Gastroesophageal sphincter (tissue), 4 donors: ENCODE measurements around the gene TBC1D9. TPM values are rescaled to one million over a fixed set of nuclear protein-coding genes. Genes with fewer than 3 reads are reported as not detected.

ENCODE experiments used
- ATAC-seq: fragments of 150-250 bp; one replicate; pipeline ENCODE4 v1.9.1; 2016; ENCODE audit warnings: mild to moderate bottlenecking, moderate library complexity
- H3K27ac ChIP-seq, 4 donors: fragments of 200-600 bp; sonication (generic) in 3 of 4; 1 replicate in 3 of 4; 2 replicates in 1 of 4; pipeline ENCODE4 v1.5.1; 2016 to 2019
- H3K27me3 ChIP-seq: fragments of 200-600 bp; sonication (generic); one replicate; pipeline ENCODE4 v1.5.1; 2019
- H3K36me3 ChIP-seq, 2 donors: fragments of 200-600 bp; sonication (generic); one replicate each; pipeline ENCODE4 v1.5.1; 2019; ENCODE audit warnings: control low read depth in 1 of 2
- H3K4me1 ChIP-seq, 3 donors: fragments of 200-600 bp; sonication (generic); 1 replicate in 2 of 3; 2 replicates in 1 of 3; pipeline ENCODE4 v1.5.1; 2016 to 2019; ENCODE audit warnings: control low read depth in 2 of 3
- H3K4me3 ChIP-seq, 2 donors: fragments of 200-600 bp; sonication (generic); one replicate each; pipeline ENCODE4 v1.5.1; 2019; ENCODE audit warnings: mild to moderate bottlenecking in 1 of 2, moderate library complexity in 1 of 2
- H3K9me3 ChIP-seq, 3 donors: fragments of 200-600 bp; sonication (generic); one replicate each; pipeline ENCODE4 v1.5.1; 2017 to 2019; ENCODE audit warnings: control low read depth in 2 of 3
- EP300 ChIP-seq: sonication (generic); formaldehyde crosslinking; IDR thresholded peaks from one replicate; pipeline ENCODE4 v1.6.1; 2017; ENCODE audit warnings: antibody characterized with exemption, mild to moderate bottlenecking
- POLR2A ChIP-seq, 2 donors: fragments of 450-650 bp; IDR thresholded peaks; one replicate each; pipeline ENCODE4 v1.6.1; 2017; ENCODE audit warnings: antibody characterized with exemption in 2 of 2, mild to moderate bottlenecking in 2 of 2, moderate library complexity in 1 of 2
- POLR2AphosphoS5 ChIP-seq: sonication (generic); formaldehyde crosslinking; IDR thresholded peaks from one replicate; pipeline ENCODE4 v1.6.1; 2017; ENCODE audit warnings: antibody characterized with exemption
- WGBS, 2 donors: methylation state at CpG; one replicate each; pipeline ENCODE4 v1.1.5; 2018; ENCODE audit warnings: low coverage in 1 of 2; 5-methylcytosine and 5-hydroxymethylcytosine counted together
- total RNA-seq, 4 donors: library from RNA; depleted of rRNA; stranded (reverse); fragments of >200 nt; gene quantifications; one replicate each; pipeline ENCODE4 v1.1.0, GENCODE V29; 2016
- TF ChIP-seq, protein P1 (sequence below), 4 experiments: fragments of 200-600 bp in 2 of 4; fragments of 450-650 bp in 2 of 4; sonication (generic) in 1 of 4; IDR thresholded peaks; one replicate each; pipeline ENCODE4 v1.5.1; 2017 to 2019; ENCODE audit warnings: antibody characterized with exemption in 4 of 4, mild to moderate bottlenecking in 2 of 4, moderate library complexity in 2 of 4

The TBC1D9 gene
- total RNA-seq, 4 donors from 2014 or later, result 10.9 to 23.8 (median 16.6) TPM

GRCh38 chr4:140637836-140638235 lies 118.3 kb downstream of the TBC1D9 start:
- no peak overlapping the region for H3K4me3 ChIP-seq
- no peak overlapping the region for H3K27ac ChIP-seq
- H3K4me1 ChIP-seq, result no peaks in the 10 kb centered on the region
- H3K36me3 ChIP-seq, result peaks cover 0 to 54% of the 10 kb centered on the region in 2 donors
- ATAC-seq, result no peak
- no peaks in the 10 kb centered on the region for H3K27me3 ChIP-seq
- TF ChIP-seq, protein P1, sequence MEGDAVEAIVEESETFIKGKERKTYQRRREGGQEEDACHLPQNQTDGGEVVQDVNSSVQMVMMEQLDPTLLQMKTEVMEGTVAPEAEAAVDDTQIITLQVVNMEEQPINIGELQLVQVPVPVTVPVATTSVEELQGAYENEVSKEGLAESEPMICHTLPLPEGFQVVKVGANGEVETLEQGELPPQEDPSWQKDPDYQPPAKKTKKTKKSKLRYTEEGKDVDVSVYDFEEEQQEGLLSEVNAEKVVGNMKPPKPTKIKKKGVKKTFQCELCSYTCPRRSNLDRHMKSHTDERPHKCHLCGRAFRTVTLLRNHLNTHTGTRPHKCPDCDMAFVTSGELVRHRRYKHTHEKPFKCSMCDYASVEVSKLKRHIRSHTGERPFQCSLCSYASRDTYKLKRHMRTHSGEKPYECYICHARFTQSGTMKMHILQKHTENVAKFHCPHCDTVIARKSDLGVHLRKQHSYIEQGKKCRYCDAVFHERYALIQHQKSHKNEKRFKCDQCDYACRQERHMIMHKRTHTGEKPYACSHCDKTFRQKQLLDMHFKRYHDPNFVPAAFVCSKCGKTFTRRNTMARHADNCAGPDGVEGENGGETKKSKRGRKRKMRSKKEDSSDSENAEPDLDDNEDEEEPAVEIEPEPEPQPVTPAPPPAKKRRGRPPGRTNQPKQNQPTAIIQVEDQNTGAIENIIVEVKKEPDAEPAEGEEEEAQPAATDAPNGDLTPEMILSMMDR (IDR thresholded peaks at IDR 0.05), result peak in 2 of 4 experiments; percentile 9 to 35
- no peak for TF ChIP-seq EP300
- 49 to 68% methylated on average over 3 to 6 of the region's 6 CpGs for WGBS, 2 donors
- H3K9me3 ChIP-seq, result no peaks in the 10 kb centered on the region

DNA sequence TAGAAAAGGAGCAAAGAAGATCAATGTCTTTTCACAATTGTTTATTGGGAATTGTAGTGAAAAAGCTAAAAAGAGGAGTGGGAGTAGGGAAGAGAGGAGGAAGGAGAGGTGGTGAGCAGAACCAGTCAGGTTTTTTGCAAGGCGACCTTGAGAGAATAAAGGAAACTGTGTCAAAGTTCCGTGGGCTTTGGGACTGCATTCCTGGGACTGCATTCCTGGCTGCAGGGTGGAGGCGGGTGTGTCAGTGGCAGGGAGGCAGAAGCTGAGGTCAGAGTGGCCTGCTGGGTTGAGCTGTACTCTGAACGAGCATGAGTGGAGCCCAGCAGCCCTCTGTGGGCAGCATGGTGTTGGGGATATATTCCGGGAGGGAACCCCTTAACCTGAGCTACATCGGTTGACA lies 120.6 kb downstream of the TBC1D9 start:
- H3K36me3 ChIP-seq, result peaks cover 0 to 49% of the 10 kb centered on the region in 2 donors
- TF ChIP-seq EP300, result no peak
- TF ChIP-seq POLR2A (IDR thresholded peaks at IDR 0.05), result no peak
- no peak for TF ChIP-seq POLR2AphosphoS5
- TF ChIP-seq, protein P1 (IDR thresholded peaks at IDR 0.05), result no peak
- H3K27ac ChIP-seq, result no peak overlapping the region
- H3K9me3 ChIP-seq, result no peaks in the 10 kb centered on the region
- ATAC-seq, result no peak
- WGBS, 2 donors, result 56% methylated on average over 5 of the region's 6 CpGs; no CpG with 5 or more reads in 1 of the 2 donors
- no peak overlapping the region for H3K4me3 ChIP-seq
- no peaks in the 10 kb centered on the region for H3K27me3 ChIP-seq
- no peaks in the 10 kb centered on the region for H3K4me1 ChIP-seq

DNA sequence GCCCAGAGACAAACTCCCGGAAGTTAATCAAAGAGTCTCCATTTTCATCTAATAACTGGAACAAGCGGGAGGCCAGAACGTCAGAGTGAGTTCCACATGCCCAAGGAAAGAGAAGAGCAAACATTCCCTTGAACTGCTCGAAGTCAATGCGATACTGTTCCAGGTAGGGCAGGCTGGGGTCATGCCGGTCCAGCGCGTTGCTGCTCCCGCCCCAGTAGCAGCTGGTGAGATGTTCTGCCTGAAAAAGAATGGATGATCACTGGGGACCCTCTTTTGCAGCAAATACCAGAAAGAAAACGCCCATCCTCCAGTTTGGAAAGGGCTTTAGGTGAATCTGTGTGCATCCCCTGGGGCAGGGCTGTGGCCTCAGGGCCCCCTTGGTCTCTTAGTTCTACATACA lies 122.2 kb downstream of the TBC1D9 start:
- Histone ChIP-seq H3K27me3 (no peaks in the 10 kb centered on the region), H3K9me3 (no peaks in the 10 kb centered on the region), H3K36me3 (peaks cover 0 to 44% of the 10 kb centered on the region in 2 donors), H3K27ac (no peak overlapping the region), H3K4me3 (no peak overlapping the region), H3K4me1 (no peaks in the 10 kb centered on the region)
- no peak for ATAC-seq
- no peak for TF ChIP-seq POLR2AphosphoS5
- TF ChIP-seq EP300, result no peak
- TF ChIP-seq, protein P1 (IDR thresholded peaks at IDR 0.05), result no peak
- WGBS, 2 donors, result 89 to 92% methylated on average over 4 to 9 of the region's 10 CpGs

- Histone ChIP-seq H3K27ac (no peak overlapping the region), H3K9me3 (no peaks in the 10 kb centered on the region), H3K27me3 (no peaks in the 10 kb centered on the region), H3K4me1 (no peaks in the 10 kb centered on the region), H3K4me3 (no peak overlapping the region), H3K36me3 (peaks cover 0 to 40% of the 10 kb centered on the region in 2 donors)
- WGBS, 2 donors, result 90 to 93% methylated on average over 1 of the region's 2 CpGs
- no peak for ATAC-seq
- TF ChIP-seq, protein P1 (IDR thresholded peaks at IDR 0.05), result no peak
Measured at GRCh38 chr4:140633124-140633523, 123.1 kb downstream of the TBC1D9 start.

GRCh38 chr4:140630246-140630645 lies 125.9 kb downstream of the TBC1D9 start:
- Histone ChIP-seq H3K27me3 (no peaks in the 10 kb centered on the region), H3K9me3 (no peaks in the 10 kb centered on the region), H3K4me1 (no peaks in the 10 kb centered on the region), H3K27ac (no peak overlapping the region), H3K36me3 (peaks cover 0 to 51% of the 10 kb centered on the region in 2 donors), H3K4me3 (no peak overlapping the region)
- WGBS, 2 donors, result 62 to 94% methylated on average over 4 of the region's 4 CpGs
- no peak for TF ChIP-seq POLR2A (IDR thresholded peaks at IDR 0.05)
- TF ChIP-seq, protein P1 (IDR thresholded peaks at IDR 0.05), result no peak
- TF ChIP-seq EP300, result no peak
- TF ChIP-seq POLR2AphosphoS5, result no peak
- no peak for ATAC-seq
